ENCODE measurements around the gene FASTK. TPM values are rescaled to one million over a fixed set of nuclear protein-coding genes. Genes with fewer than 3 reads are reported as not detected.

Gene FASTK
- total RNA-seq, 1 experiment from 2014 or later: 86.4 TPM

DNA sequence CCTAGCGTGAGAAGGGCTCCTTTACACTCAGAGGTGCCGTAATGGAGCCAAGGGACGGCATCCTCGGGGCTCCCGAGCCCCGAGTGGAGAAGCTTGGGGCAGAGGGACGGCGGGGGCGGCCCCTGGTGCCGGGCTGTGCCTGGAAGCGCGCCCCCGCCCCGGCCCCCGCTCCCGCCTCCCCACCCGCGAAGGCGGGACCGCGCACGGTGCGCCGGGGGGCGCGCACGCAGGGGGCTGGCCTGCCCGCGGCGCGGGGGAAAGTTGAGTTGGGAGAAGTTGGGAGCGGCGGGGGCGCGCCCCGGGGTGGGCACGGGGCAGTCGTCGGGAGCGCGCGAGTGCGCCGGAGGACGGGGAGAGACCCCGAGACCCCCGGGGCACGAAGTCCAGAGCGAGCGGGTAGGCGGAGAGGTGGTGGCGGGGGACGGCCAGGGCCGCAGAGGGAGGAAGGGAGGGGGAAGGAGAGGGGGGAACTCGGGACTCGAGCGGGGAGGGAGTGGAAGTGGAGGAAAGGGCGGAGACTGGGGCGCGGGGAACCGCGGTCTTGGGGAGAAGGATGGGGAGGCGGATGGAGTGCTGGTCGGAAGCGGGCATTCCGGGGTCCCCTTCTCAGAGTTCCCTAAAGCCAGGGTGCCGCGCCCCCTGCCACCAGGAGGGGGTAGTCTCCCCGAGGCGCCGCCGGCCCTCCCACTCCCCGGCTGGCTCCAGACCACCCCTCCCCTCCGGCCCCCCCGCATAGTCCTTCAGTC lies 21.1 kb downstream of the FASTK start, which contains the start of gene SLC4A2 (continued):
- TF ChIP-seq, protein P1, sequence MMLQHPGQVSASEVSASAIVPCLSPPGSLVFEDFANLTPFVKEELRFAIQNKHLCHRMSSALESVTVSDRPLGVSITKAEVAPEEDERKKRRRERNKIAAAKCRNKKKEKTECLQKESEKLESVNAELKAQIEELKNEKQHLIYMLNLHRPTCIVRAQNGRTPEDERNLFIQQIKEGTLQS (IDR thresholded peaks at IDR 0.05): no peak
- TF ChIP-seq POLR2A (IDR thresholded peaks at IDR 0.05; ENCODE audit: borderline replicate concordance, extremely low read depth, insufficient read depth, insufficient read length): peak; percentile 38
- TF ChIP-seq SP1 (IDR thresholded peaks at IDR 0.05; ENCODE audit: low read depth): no peak
- no peak for TF ChIP-seq EZH2phosphoT487 (IDR thresholded peaks at IDR 0.05; ENCODE audit: borderline replicate concordance)

GRCh38 chr7:151058781-151059366 lies 21.7 kb downstream of the FASTK start:
- no peaks in the 10 kb centered on the region for H4K20me1 ChIP-seq (ENCODE audit: insufficient read depth)
- H3K4me2 ChIP-seq (ENCODE audit: low read length): peak overlapping the region; percentile 95
- no peaks in the 10 kb centered on the region for H3K9me2 ChIP-seq (ENCODE audit: insufficient read depth)
- intact Hi-C loops (cut with micrococcal nuclease): loop anchor here (1.0 kb wide), 1 partner anchor 31 kb away; the partner anchor contains the start of gene ABCB8
- no peaks in the 10 kb centered on the region for H3K9me3 ChIP-seq (ENCODE audit: control insufficient read depth in 1 of 2, insufficient read depth in 1 of 2, low read depth in 1 of 2, low read length in 2 of 2)
- ChIA-PET CTCF (no interaction called here), POLR2A (no interaction called here), RAD21 (ENCODE audit: low non-redundant PET in 1 of 2, low total read pairs in 2 of 2, uncharacterized antibody in 2 of 2, unreplicated experiment in 2 of 2) (interaction anchor here in 1 of 2 experiments (1.3 kb wide), 1 partner anchor 30 kb away, joined by 5 read pairs; the partner anchor contains the start of gene ABCB8)
- no peak for TF ChIP-seq SP1 (IDR thresholded peaks at IDR 0.05; ENCODE audit: low read depth)
- peak; percentile 5 for TF ChIP-seq POLR2A (IDR thresholded peaks at IDR 0.05; ENCODE audit: borderline replicate concordance, extremely low read depth, insufficient read depth, insufficient read length)
- BruUV-seq (replicated peaks): TSS peak; percentile 47
- no peak overlapping the region for H2AFZ ChIP-seq (ENCODE audit: low read depth, low read length, poor library complexity, severe bottlenecking)
- 0 out of 4 replicates have a peak, but pooled peaks cover 0 to 3% of the 10 kb centered on the region in 2 experiments for H3K36me3 ChIP-seq (ENCODE audit: control insufficient read depth in 1 of 2, insufficient read depth in 2 of 2, low read length in 2 of 2)
- no peak for DNase-seq (ENCODE audit: low read depth, low spot score)
- peak overlapping the region; percentile 91 for H3K9ac ChIP-seq (ENCODE audit: low read length)
- H3K79me2 ChIP-seq (ENCODE audit: insufficient read depth, low read length): peaks cover 40% of the 10 kb centered on the region
- ATAC-seq: no peak
- peak overlapping the region; percentile 81 to 90 for H3K4me3 ChIP-seq (replicated peaks in 1 of 2; ENCODE audit: low read depth in 1 of 2, low read length in 2 of 2)
- peak overlapping the region; percentile 87 for H3K27ac ChIP-seq (ENCODE audit: low read depth, low read length)
- no peaks in the 10 kb centered on the region for H3K27me3 ChIP-seq (ENCODE audit: insufficient read depth, low read length)
- H3K4me1 ChIP-seq (ENCODE audit: control insufficient read depth in 1 of 2, insufficient read depth in 2 of 2, low read length in 2 of 2): peaks cover 28 to 52% of the 10 kb centered on the region in 2 experiments

Measured in HCT116 (cell line).